ENCODE results near the gene LRRC3.

DNA sequence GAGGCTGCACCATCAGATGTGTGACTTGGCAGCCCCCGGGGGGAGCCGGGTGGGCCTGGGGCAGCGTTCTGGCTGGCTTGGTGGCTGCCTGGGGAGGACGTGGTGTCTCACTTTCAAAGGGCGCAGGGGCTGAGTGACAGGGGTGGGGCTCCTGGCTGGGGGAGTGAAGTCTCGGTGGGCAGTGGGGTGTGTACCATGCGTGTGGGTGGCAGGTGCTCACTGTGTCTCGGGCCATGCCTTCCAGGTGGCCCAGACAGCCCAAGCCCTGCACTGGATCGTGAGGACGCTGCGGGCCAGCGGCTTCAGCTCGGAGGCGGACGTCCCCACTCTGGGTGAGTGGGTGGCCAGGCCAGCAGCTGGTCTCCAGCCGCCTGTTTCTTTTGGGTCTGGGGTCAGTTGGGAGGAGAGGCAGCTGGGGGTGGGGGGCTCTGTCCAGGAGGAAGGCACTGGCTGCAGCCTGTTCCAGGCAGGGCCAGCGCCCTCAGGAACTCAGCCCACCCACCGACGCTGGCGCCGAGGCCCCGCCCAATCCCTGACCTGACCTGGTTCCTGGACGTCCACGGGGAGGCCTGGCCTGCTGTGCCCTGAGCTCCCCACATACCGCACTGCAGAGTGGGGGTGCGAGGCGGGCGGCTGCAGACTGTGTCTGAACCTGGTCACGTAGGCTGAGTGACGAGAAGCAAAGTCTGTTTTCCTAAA is 30.6 kb upstream of the LRRC3 start:
- TF ChIP-seq, protein P1, sequence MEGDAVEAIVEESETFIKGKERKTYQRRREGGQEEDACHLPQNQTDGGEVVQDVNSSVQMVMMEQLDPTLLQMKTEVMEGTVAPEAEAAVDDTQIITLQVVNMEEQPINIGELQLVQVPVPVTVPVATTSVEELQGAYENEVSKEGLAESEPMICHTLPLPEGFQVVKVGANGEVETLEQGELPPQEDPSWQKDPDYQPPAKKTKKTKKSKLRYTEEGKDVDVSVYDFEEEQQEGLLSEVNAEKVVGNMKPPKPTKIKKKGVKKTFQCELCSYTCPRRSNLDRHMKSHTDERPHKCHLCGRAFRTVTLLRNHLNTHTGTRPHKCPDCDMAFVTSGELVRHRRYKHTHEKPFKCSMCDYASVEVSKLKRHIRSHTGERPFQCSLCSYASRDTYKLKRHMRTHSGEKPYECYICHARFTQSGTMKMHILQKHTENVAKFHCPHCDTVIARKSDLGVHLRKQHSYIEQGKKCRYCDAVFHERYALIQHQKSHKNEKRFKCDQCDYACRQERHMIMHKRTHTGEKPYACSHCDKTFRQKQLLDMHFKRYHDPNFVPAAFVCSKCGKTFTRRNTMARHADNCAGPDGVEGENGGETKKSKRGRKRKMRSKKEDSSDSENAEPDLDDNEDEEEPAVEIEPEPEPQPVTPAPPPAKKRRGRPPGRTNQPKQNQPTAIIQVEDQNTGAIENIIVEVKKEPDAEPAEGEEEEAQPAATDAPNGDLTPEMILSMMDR (IDR thresholded peaks at IDR 0.05) = no peak
- no peak for TF ChIP-seq POLR2A (IDR thresholded peaks at IDR 0.05)

Measured in Peyer's patch (tissue), 4 donors.